GM06990 (cell line): Measurements from ENCODE around the gene GSTM3.

Experiments used
- DNase-seq: peaks from one replicate; pipeline ENCODE4 v3.0.0-alpha.2; 2011; ENCODE audit not compliant: insufficient read length; ENCODE audit errors: extremely low read depth
- H3K27me3 ChIP-seq: replicated peaks from 2 replicates; pipeline ENCODE4 v1.6.0; 2011; ENCODE audit warnings: low read length; ENCODE audit not compliant: control insufficient read depth, insufficient read depth
- H3K36me3 ChIP-seq: 2 replicates; pipeline ENCODE4 v1.5.1; 2011; ENCODE audit warnings: low read length; ENCODE audit not compliant: control insufficient read depth, insufficient read depth
- H3K4me3 ChIP-seq: replicated peaks from 2 replicates; pipeline ENCODE4 v1.5.1; 2011; ENCODE audit warnings: low read depth, mild to moderate bottlenecking, control low read depth, low read length
- CTCF ChIP-seq: IDR thresholded peaks from 2 replicates; pipeline ENCODE4 v1.5.1; 2011; ENCODE audit warnings: low read length, control low read depth, mild to moderate bottlenecking, inconsistent platforms; ENCODE audit not compliant: insufficient read depth, poor library complexity, severe bottlenecking

GSTM3 gene

GRCh38 chr1:109721971-109722370 lies 18.9 kb downstream of the GSTM3 start:
- TF ChIP-seq CTCF, result no peak
- no peak overlapping the region for H3K4me3 ChIP-seq
- DNase-seq, result no peak
- H3K27me3 ChIP-seq, result no peaks in the 10 kb centered on the region
- no peaks in the 10 kb centered on the region for H3K36me3 ChIP-seq

GRCh38 chr1:109721042-109721441 lies 19.8 kb downstream of the GSTM3 start:
- no peak for DNase-seq
- Histone ChIP-seq H3K27me3 (no peaks in the 10 kb centered on the region), H3K4me3 (no peak overlapping the region), H3K36me3 (no peaks in the 10 kb centered on the region)
- no peak for TF ChIP-seq CTCF

GRCh38 chr1:109719337-109719837 lies 21.5 kb downstream of the GSTM3 start:
- no peak overlapping the region for H3K4me3 ChIP-seq
- H3K27me3 ChIP-seq, result no peaks in the 10 kb centered on the region
- TF ChIP-seq CTCF, result no peak
- no peaks in the 10 kb centered on the region for H3K36me3 ChIP-seq
- DNase-seq, result peak; percentile 20

- no peaks in the 10 kb centered on the region for H3K36me3 ChIP-seq
- H3K4me3 ChIP-seq, result no peak overlapping the region
- TF ChIP-seq CTCF, result peak; percentile 10
- DNase-seq, result no peak
- H3K27me3 ChIP-seq, result no peaks in the 10 kb centered on the region
Observed at GRCh38 chr1:109718495-109718894, 22.3 kb downstream of the GSTM3 start.

GRCh38 chr1:109717729-109718128 lies 23.1 kb downstream of the GSTM3 start:
- TF ChIP-seq CTCF, result no peak
- Histone ChIP-seq H3K4me3 (no peak overlapping the region), H3K27me3 (no peaks in the 10 kb centered on the region), H3K36me3 (no peaks in the 10 kb centered on the region)
- DNase-seq, result no peak

- no peaks in the 10 kb centered on the region for H3K36me3 ChIP-seq
- DNase-seq, result no peak
- TF ChIP-seq CTCF, result no peak
- no peak overlapping the region for H3K4me3 ChIP-seq
- no peaks in the 10 kb centered on the region for H3K27me3 ChIP-seq
Observed at GRCh38 chr1:109716570-109717090, 24.2 kb downstream of the GSTM3 start.
